Natural killer cell (primary cell): Measurements from ENCODE around the gene PTPRM. TPM values are rescaled to one million over a fixed set of nuclear protein-coding genes. Genes with fewer than 3 reads are reported as not detected.

Source experiments
- ATAC-seq, 3 donors: fragments of 150-1000 bp in 2 of 3; fragments of 200-7000 bp in 1 of 3; cut with Tn5 transposase; 1 replicate in 1 of 3; 2 replicates in 2 of 3; pipeline ENCODE4 v1.10.0; 2021; ENCODE audit warnings: mild to moderate bottlenecking in 2 of 3, moderate library complexity in 2 of 3
- DNase-seq, 2 donors: peaks; one replicate each; pipeline versions ENCODE4 v3.0.0 to v3.0.0-alpha.2; 2013 to 2021; ENCODE audit warnings: mixed read lengths in 1 of 2
- H3K27ac ChIP-seq: one replicate; pipeline ENCODE4 v1.5.1; 2013; ENCODE audit warnings: mild to moderate bottlenecking, low read length
- H3K27me3 ChIP-seq: one replicate; pipeline ENCODE4 v1.6.1; 2013; ENCODE audit warnings: low read length; ENCODE audit not compliant: control insufficient read depth, insufficient read depth
- H3K36me3 ChIP-seq: one replicate; pipeline ENCODE4 v1.6.1; 2013; ENCODE audit warnings: low read length; ENCODE audit not compliant: control insufficient read depth, insufficient read depth
- H3K4me1 ChIP-seq: one replicate; pipeline ENCODE4 v1.6.1; 2013; ENCODE audit warnings: low read length; ENCODE audit not compliant: control insufficient read depth, insufficient read depth
- H3K4me3 ChIP-seq: one replicate; pipeline ENCODE4 v1.5.1; 2013; ENCODE audit warnings: low read length
- H3K9me3 ChIP-seq: one replicate; pipeline ENCODE4 v1.6.1; 2013; ENCODE audit warnings: low read length; ENCODE audit not compliant: control insufficient read depth, insufficient read depth
- H3K27ac Mint-ChIP-seq, 2 donors: one replicate each; pipeline ENCODE4 v1.8.0; 2022; ENCODE audit warnings: mild to moderate bottlenecking in 2 of 2, mixed read lengths in 2 of 2, moderate library complexity in 1 of 2
- H3K27me3 Mint-ChIP-seq, 2 donors: one replicate each; pipeline ENCODE4 v1.8.0; 2022; ENCODE audit warnings: low read depth in 2 of 2, mixed read lengths in 2 of 2
- H3K36me3 Mint-ChIP-seq: one replicate; pipeline ENCODE4 v1.8.0; 2022; ENCODE audit warnings: mixed read lengths
- H3K4me1 Mint-ChIP-seq, 2 donors: one replicate each; pipeline ENCODE4 v1.8.0; 2022; ENCODE audit warnings: mixed read lengths in 2 of 2
- H3K4me3 Mint-ChIP-seq: one replicate; pipeline ENCODE4 v1.8.0; 2022; ENCODE audit warnings: mild to moderate bottlenecking, moderate library complexity, mixed read lengths
- H3K9me3 Mint-ChIP-seq, 2 donors: one replicate each; pipeline ENCODE4 v1.8.0; 2022; ENCODE audit warnings: mixed read lengths in 2 of 2
- CTCF ChIP-seq: fragments of 200-600 bp; IDR thresholded peaks from one replicate; pipeline ENCODE4 v1.8.0; 2022; ENCODE audit warnings: antibody characterized with exemption
- WGBS: methylation state at CpG from one replicate; pipeline ENCODE4 v1.1.7; 2013; ENCODE audit warnings: missing lambda C conversion rate; ENCODE audit not compliant: insufficient coverage; 5-methylcytosine and 5-hydroxymethylcytosine counted together
- intact Hi-C: fragments of 100-400 bp; cut with micrococcal nuclease; formaldehyde crosslinking; loops from one replicate; pipeline ENCODE4 v1.14.2; 2022
- total RNA-seq, 4 donors: library from RNA; stranded (reverse); fragments of 120-200 nt in 1 of 4; gene quantifications; one replicate each; pipeline versions ENCODE4 v1.2.3 to v1.2.4, GENCODE V29; 2013 to 2022

The PTPRM gene
- total RNA-seq, 3 donors from 2014 or later (not counting 1 experiment from before 2014, with no cell fraction given): 5.0 to 13.2 (median 12.1) TPM

DNA sequence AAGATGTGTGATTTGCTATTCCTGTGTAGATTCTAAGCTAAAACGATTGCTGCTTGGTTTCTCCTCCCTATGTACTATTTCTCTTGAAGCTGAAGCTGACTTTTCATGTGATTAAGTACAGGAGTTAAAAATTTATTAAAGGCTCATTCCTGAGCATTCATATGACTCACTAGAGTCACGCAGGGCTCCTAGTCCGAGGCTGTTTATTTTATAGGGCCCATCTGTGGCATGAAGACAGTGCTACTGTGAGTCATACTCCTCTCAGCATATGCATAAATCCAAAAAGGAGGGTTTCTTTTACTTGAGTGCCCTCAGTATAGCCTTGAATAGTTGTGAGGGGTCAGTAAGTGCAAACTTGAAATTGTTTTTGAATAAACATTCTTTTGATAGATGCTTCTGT lies 378.8 kb downstream of the PTPRM start:
- H3K4me3 Mint-ChIP-seq: no peak overlapping the region
- no peaks in the 10 kb centered on the region for H3K36me3 ChIP-seq
- H3K4me3 ChIP-seq: no peak overlapping the region
- peaks cover 0 to 6% of the 10 kb centered on the region in 2 donors for H3K9me3 Mint-ChIP-seq
- H3K9me3 ChIP-seq: no peaks in the 10 kb centered on the region
- no peaks in the 10 kb centered on the region for H3K27me3 Mint-ChIP-seq
- H3K27me3 ChIP-seq: no peaks in the 10 kb centered on the region
- DNase-seq: no peak
- WGBS: 75% methylated on average over 2 of the region's 3 CpGs
- peaks cover 5% of the 10 kb centered on the region for H3K4me1 ChIP-seq
- H3K27ac Mint-ChIP-seq: no peak overlapping the region
- peaks cover 0 to 5% of the 10 kb centered on the region in 2 donors for H3K4me1 Mint-ChIP-seq
- H3K36me3 Mint-ChIP-seq: no peaks in the 10 kb centered on the region
- ATAC-seq: no peak
- TF ChIP-seq CTCF: no peak
- intact Hi-C loops: no loop called here
- H3K27ac ChIP-seq: no peak overlapping the region

DNA sequence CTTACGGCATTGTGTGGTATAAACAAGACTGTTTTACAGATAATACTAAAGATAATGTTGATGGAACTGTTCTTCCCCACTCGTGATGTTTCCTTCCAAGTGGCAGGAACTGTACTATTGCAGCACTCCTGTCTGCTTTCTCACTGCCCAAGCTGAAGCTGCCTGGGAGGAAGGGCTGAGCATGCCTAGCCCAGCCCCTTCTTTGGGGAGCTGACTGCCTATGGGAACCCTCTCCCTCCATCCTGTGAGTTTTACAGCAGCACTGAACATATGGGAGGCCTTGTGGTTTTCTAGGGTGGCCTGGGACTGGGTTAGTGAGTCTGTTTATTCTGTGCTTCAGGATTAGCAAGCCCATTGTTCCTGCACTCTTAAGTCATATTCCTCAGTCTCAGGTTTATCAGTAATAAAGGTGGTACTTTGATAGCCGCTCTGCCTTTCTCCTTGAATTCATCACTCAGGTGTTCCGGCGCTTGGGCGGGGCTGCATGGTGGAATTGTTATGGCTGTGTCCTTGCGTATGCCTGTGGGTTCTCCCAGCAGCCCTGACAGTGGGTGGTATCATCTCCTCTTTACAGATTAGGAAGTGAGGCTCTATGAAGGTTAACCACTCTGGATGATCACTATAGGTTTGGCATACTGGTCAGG lies 379.7 kb downstream of the PTPRM start:
- no peaks in the 10 kb centered on the region for H3K27me3 ChIP-seq
- H3K27ac ChIP-seq: peak overlapping the region; percentile 22
- DNase-seq: peak in 1 of 2 donors; percentile 75
- H3K27me3 Mint-ChIP-seq: no peaks in the 10 kb centered on the region
- H3K4me3 Mint-ChIP-seq: no peak overlapping the region
- H3K27ac Mint-ChIP-seq: no peak overlapping the region
- H3K9me3 Mint-ChIP-seq: peaks cover 0 to 6% of the 10 kb centered on the region in 2 donors
- peaks cover 5% of the 10 kb centered on the region for H3K4me1 ChIP-seq
- intact Hi-C loops: no loop called here
- H3K36me3 Mint-ChIP-seq: no peaks in the 10 kb centered on the region
- TF ChIP-seq CTCF: no peak
- H3K4me1 Mint-ChIP-seq: peaks cover 0 to 5% of the 10 kb centered on the region in 2 donors
- H3K4me3 ChIP-seq: peak overlapping the region; percentile 9
- no peaks in the 10 kb centered on the region for H3K9me3 ChIP-seq
- WGBS: 85% methylated on average over 7 of the region's 7 CpGs
- peak in 1 of 3 donors; percentile 12 for ATAC-seq
- H3K36me3 ChIP-seq: no peaks in the 10 kb centered on the region

DNA sequence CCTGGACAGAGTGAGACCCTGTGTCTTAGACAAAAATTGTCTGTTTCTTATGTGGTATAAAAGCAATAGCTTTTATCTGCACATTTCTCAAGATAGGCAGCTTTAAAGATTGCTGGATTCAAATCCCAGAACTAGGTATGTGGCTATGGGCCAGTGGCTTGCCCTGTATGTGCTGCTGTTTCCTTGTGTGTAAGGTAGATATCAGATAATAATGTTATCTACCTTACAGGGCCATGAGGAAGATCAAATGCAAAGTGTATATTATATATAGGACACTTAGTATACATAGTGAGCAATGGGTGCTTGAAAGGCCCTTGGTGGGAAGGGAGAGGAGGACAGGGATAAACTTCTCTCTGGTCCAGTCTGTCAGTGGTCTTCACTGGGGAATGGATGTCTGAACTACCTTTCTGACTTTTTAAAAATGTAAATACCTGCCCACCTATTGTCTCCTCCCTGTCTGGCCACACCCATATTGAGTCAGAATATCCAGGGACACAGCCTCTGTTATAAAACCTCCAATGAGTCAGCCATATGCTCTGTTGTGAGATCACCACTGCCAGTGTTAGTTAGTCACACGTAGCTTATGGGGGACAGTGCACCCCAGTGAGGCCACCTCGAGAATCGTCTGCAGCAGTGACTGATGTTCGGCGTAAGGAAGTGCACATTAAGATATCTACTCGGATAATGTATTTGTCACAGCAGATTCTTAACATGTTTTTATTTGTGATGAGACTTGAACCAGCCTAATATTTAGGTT lies 383.4 kb downstream of the PTPRM start:
- Histone ChIP-seq H3K4me1 (peaks cover 2% of the 10 kb centered on the region), H3K27me3 (no peaks in the 10 kb centered on the region), H3K27ac (no peak overlapping the region), H3K36me3 (no peaks in the 10 kb centered on the region), H3K9me3 (no peaks in the 10 kb centered on the region), H3K4me3 (no peak overlapping the region)
- TF ChIP-seq CTCF: no peak
- Mint-ChIP-seq H3K27ac (no peak overlapping the region), H3K4me1 (no peaks in the 10 kb centered on the region), H3K36me3 (no peaks in the 10 kb centered on the region), H3K9me3 (no peaks in the 10 kb centered on the region), H3K4me3 (no peak overlapping the region), H3K27me3 (no peaks in the 10 kb centered on the region)
- WGBS: 90% methylated on average over 6 of the region's 6 CpGs
- intact Hi-C loops: no loop called here
- DNase-seq: peak in 1 of 2 donors; percentile 54
- peak in 1 of 3 donors; percentile 33 for ATAC-seq
